B cell (primary cell): ENCODE measurements around the gene UMODL1. TPM values are rescaled to one million over a fixed set of nuclear protein-coding genes. Genes with fewer than 3 reads are reported as not detected.

ENCODE experiments used
- ATAC-seq: fragments of 200-7000 bp; cut with Tn5 transposase; one replicate; pipeline ENCODE4 v1.10.0; 2021; ENCODE audit warnings: low read depth, mild to moderate bottlenecking, moderate number of reproducible peaks, moderate library complexity
- CTCF ChIA-PET: fragments of 350-600 bp; sonication (Branson Sonifier 250); formaldehyde crosslinking; loops from one replicate; lab custom pipeline; 2021; ENCODE audit warnings: antibody characterized with exemption, inconsistent platforms; lab: Charles Lee
- POLR2A ChIA-PET: fragments of 350-600 bp; sonication (Branson Sonifier 250); formaldehyde crosslinking; loops from one replicate; lab custom pipeline; 2021; ENCODE audit warnings: antibody characterized with exemption; lab: Charles Lee
- DNase-seq: peaks from one replicate; pipeline ENCODE4 v3.0.0; 2013
- H2AFZ ChIP-seq: 2 replicates; pipeline ENCODE4 v1.6.1; 2012; ENCODE audit warnings: mild to moderate bottlenecking, low read depth, low read length; ENCODE audit not compliant: insufficient read depth, poor library complexity, severe bottlenecking
- H3K27ac ChIP-seq, 2 donors: 1 replicate in 1 of 2; 2 replicates in 1 of 2; pipeline ENCODE4 v1.5.1; 2012 to 2013; ENCODE audit warnings: low read length in 2 of 2, mild to moderate bottlenecking in 2 of 2, moderate library complexity in 1 of 2
- H3K27me3 ChIP-seq, 4 experiments: fragments of 200-600 bp in 1 of 4; sonication (generic) in 1 of 4; replicated peaks in 1 of 4; 1 replicate in 2 of 4; 2 replicates in 2 of 4; pipeline versions ENCODE4 v1.6.1 to v1.7.0; 2013 to 2016; ENCODE audit warnings: low read length in 3 of 4, mild to moderate bottlenecking in 2 of 4, mixed read lengths in 1 of 4, moderate library complexity in 1 of 4; ENCODE audit not compliant: insufficient read depth in 4 of 4, control insufficient read depth in 3 of 4; ENCODE audit errors: control extremely low read depth in 1 of 4
- H3K36me3 ChIP-seq, 2 experiments: replicated peaks in 1 of 2; 1 replicate in 1 of 2; 2 replicates in 1 of 2; pipeline versions ENCODE4 v1.6.1 to v1.7.1; 2013; ENCODE audit warnings: low read length in 1 of 2; ENCODE audit not compliant: insufficient read depth in 2 of 2, control insufficient read depth in 1 of 2; ENCODE audit errors: control extremely low read depth in 1 of 2, extremely low read depth in 1 of 2
- H3K4me1 ChIP-seq, 2 donors: fragments of 200-600 bp in 1 of 2; sonication (generic) in 1 of 2; 1 replicate in 1 of 2; 2 replicates in 1 of 2; pipeline versions ENCODE4 v1.5.1 to v1.6.1; 2013 to 2017; ENCODE audit warnings: low read length in 2 of 2; ENCODE audit not compliant: control insufficient read depth in 2 of 2, insufficient read depth in 2 of 2
- H3K4me2 ChIP-seq: replicated peaks from 2 replicates; pipeline ENCODE3; 2012; ENCODE audit warnings: mild to moderate bottlenecking, low read depth, low read length; ENCODE audit not compliant: poor library complexity, severe bottlenecking
- H3K4me3 ChIP-seq, 5 experiments: fragments of 200-600 bp in 1 of 5; sonication (generic) in 1 of 5; 1 replicate in 3 of 5; 2 replicates in 2 of 5; pipeline versions ENCODE4 v1.5.1 to v1.7.0; 2011 to 2016; ENCODE audit warnings: low read length in 4 of 5, mild to moderate bottlenecking in 4 of 5, low read depth in 2 of 5, control low read depth in 1 of 5, moderate library complexity in 1 of 5; ENCODE audit not compliant: insufficient read depth in 1 of 5; ENCODE audit errors: control extremely low read depth in 1 of 5, extremely low read depth in 1 of 5
- H3K79me2 ChIP-seq: fragments of 200-600 bp; sonication (generic); one replicate; pipeline ENCODE4 v1.6.0; 2016; ENCODE audit warnings: low read length; ENCODE audit not compliant: control insufficient read depth, insufficient read depth
- H3K9ac ChIP-seq: fragments of 200-600 bp; sonication (generic); 2 replicates; pipeline ENCODE4 v1.6.1; 2017; ENCODE audit warnings: mild to moderate bottlenecking, low read length, moderate library complexity
- H3K9me3 ChIP-seq, 3 donors: one replicate each; pipeline versions ENCODE4 v1.6.1 to v1.7.1; 2013; ENCODE audit warnings: low read length in 2 of 3; ENCODE audit not compliant: control insufficient read depth in 2 of 3, insufficient read depth in 1 of 3; ENCODE audit errors: control extremely low read depth in 1 of 3
- H4K20me1 ChIP-seq: 2 replicates; pipeline ENCODE4 v1.6.0; 2012; ENCODE audit warnings: mild to moderate bottlenecking, low read length; ENCODE audit not compliant: insufficient read depth, control insufficient read depth, poor library complexity, severe bottlenecking
- H3K27ac Mint-ChIP-seq: one replicate; pipeline ENCODE4 v1.8.0; 2021; ENCODE audit warnings: mixed read lengths
- H3K27me3 Mint-ChIP-seq: one replicate; pipeline ENCODE4 v1.8.0; 2021; ENCODE audit warnings: mixed read lengths
- H3K4me1 Mint-ChIP-seq: one replicate; pipeline ENCODE4 v1.8.0; 2021; ENCODE audit warnings: mixed read lengths
- H3K4me3 Mint-ChIP-seq: one replicate; pipeline ENCODE4 v1.8.0; 2021; ENCODE audit warnings: mixed read lengths
- H3K9me3 Mint-ChIP-seq: one replicate; pipeline ENCODE4 v1.8.0; 2022; ENCODE audit warnings: mixed read lengths; ENCODE audit not compliant: insufficient read depth
- CTCF ChIP-seq: fragments of 200-600 bp; IDR thresholded peaks from one replicate; pipeline ENCODE4 v1.8.0; 2022; ENCODE audit warnings: antibody characterized with exemption, mild to moderate bottlenecking
- EZH2 ChIP-seq: IDR thresholded peaks from 2 replicates; pipeline ENCODE4 v1.6.1; 2012; ENCODE audit warnings: borderline replicate concordance, low read depth, mild to moderate bottlenecking, moderate library complexity, low read length; ENCODE audit not compliant: insufficient read depth, poor library complexity, severe bottlenecking
- WGBS: methylation state at CpG from one replicate; pipeline ENCODE4 v1.1.5; 2013; ENCODE audit warnings: missing lambda C conversion rate; ENCODE audit not compliant: insufficient coverage; 5-methylcytosine and 5-hydroxymethylcytosine counted together
- intact Hi-C: fragments of 100-400 bp; cut with micrococcal nuclease; formaldehyde crosslinking; loops from one replicate; pipeline ENCODE4 v1.10.0; 2022
- polyA plus RNA-seq: library from polyadenylated mRNA; depleted of rRNA; stranded (reverse); fragments of >200 nt; gene quantifications from 2 replicates; pipeline ENCODE4 v1.2.3, GENCODE V29; 2012
- total RNA-seq, 2 donors: library from RNA; stranded (reverse); fragments of 120-200 nt in 1 of 2; gene quantifications; 1 replicate in 1 of 2; 2 replicates in 1 of 2; pipeline versions ENCODE4 v1.2.3 to v1.2.4, GENCODE V29; 2013 to 2022

The UMODL1 gene
- total and polyA plus RNA-seq, 2 donors (not counting 1 experiment from before 2014, with no cell fraction given): 0.10 to 0.49 TPM

DNA sequence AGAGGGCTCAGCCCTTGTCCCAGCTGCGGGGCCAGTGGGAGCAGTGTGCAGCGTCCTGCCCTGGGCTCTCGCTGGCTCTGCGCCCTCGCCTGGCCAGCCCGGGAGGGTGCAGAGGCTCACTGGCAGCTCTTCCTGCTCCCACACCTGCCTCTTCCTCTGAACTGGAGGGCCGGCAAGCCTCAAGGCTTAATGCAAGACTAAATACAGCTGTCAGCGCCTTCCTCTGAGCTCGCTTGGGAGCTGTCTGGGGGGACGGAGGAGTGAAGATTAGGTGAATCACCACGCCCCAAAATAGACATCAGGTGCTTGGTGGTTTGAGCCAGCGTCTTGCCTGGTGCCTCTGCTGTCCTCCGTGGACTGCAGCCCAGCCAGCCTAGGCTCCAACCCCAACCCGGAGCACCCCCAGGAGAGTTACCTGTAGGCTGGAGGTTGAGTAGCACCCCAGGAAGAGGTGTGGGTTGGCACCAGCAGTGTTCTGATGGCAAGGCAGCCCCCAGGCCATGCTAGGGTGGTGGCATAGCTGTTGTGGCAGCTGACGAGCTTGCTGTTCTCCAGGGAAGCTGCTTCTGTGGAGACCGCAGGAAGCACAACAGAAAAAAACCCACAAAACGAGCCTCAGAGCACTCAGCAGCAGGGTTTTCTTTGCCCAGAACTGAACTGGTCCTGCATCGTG is 36.9 kb downstream of the UMODL1 start:
- TF ChIP-seq EZH2 (no peak), CTCF (peak; percentile 70)
- peak overlapping the region; percentile 41 to 50 for H3K27ac ChIP-seq
- ATAC-seq (peak; percentile 86), DNase-seq (peak; percentile 85)
- peaks cover 0 to 2% (median 0%) of the 10 kb centered on the region in 3 donors for H3K9me3 ChIP-seq
- peak overlapping the region; percentile 41 for H3K9ac ChIP-seq
- no peaks in the 10 kb centered on the region for H4K20me1 ChIP-seq
- H3K4me2 ChIP-seq: peak overlapping the region; percentile 72
- H3K4me3 ChIP-seq: peak overlapping the region in 4 of 5 experiments; percentile 5 to 50 (median 28)
- peak overlapping the region; percentile 71 for H2AFZ ChIP-seq
- Mint-ChIP-seq H3K9me3 (no peaks in the 10 kb centered on the region), H3K4me3 (peak overlapping the region; percentile 81), H3K4me1 (peaks cover 38% of the 10 kb centered on the region), H3K27ac (peak overlapping the region; percentile 87), H3K27me3 (peaks cover 6% of the 10 kb centered on the region)
- peaks cover 0 to 7% (median 0%) of the 10 kb centered on the region in 4 experiments for H3K27me3 ChIP-seq
- POLR2A ChIA-PET: interaction anchor here (1.0 to 2.3 kb wide), 6 partner anchors 10 to 230 kb away, joined by 3 to 11 read pairs (median 4); partner anchors contain the start of gene ZBTB21
- H3K79me2 ChIP-seq: no peaks in the 10 kb centered on the region
- intact Hi-C loops: loop anchor here (1.0 kb wide), 3 partner anchors 44 to 182 kb away; no protein-coding TSS in a partner anchor
- WGBS: 1% methylated on average over 18 of the region's 18 CpGs
- no peaks in the 10 kb centered on the region for H3K36me3 ChIP-seq
- peaks cover 17 to 22% of the 10 kb centered on the region in 2 donors for H3K4me1 ChIP-seq
- CTCF ChIA-PET: interaction anchor here (0.6 to 5.3 kb wide), 42 partner anchors 9 to 825 kb away, joined by 3 to 71 read pairs (median 4); partner anchors contain the start of genes PRDM15 and ZBTB21
